Activated CD8-positive, alpha-beta T cell treated with anti-CD3 and anti-CD28 coated beads, Interleukin-2, amount 10 ng/mL, durations not matched to agents 7 days and 5 days (primary cell): Measurements from ENCODE around the gene RMRP. TPM values are rescaled to one million over a fixed set of nuclear protein-coding genes. Genes with fewer than 3 reads are reported as not detected.
A peak's percentile ranks its signal among the peaks of the same experiment; 100 is the strongest.

Experiments used
- ATAC-seq: fragments of 150-1000 bp; cut with Tn5 transposase; one replicate; pipeline ENCODE4 v1.10.0; 2021; ENCODE audit warnings: moderate library complexity
- CTCF ChIA-PET: fragments of 350-600 bp; sonication (Branson Sonifier 250); formaldehyde crosslinking; loops from one replicate; lab custom pipeline; 2021; ENCODE audit warnings: antibody characterized with exemption; lab: Charles Lee
- POLR2A ChIA-PET: fragments of 350-600 bp; sonication (Branson Sonifier 250); formaldehyde crosslinking; loops from one replicate; lab custom pipeline; 2021; ENCODE audit warnings: antibody characterized with exemption; lab: Charles Lee
- DNase-seq: peaks from one replicate; pipeline ENCODE4 v3.0.0-alpha.2; 2020
- H3K27ac Mint-ChIP-seq: one replicate; pipeline ENCODE4 v1.8.0; 2021; ENCODE audit warnings: mild to moderate bottlenecking, mixed read lengths
- H3K27me3 Mint-ChIP-seq: one replicate; pipeline ENCODE4 v1.8.0; 2021; ENCODE audit warnings: low read depth, mixed read lengths
- H3K36me3 Mint-ChIP-seq: one replicate; pipeline ENCODE4 v1.8.0; 2021; ENCODE audit warnings: low read depth, mixed read lengths
- H3K4me1 Mint-ChIP-seq: one replicate; pipeline ENCODE4 v1.8.0; 2021; ENCODE audit warnings: low read depth, mixed read lengths
- H3K4me3 Mint-ChIP-seq: one replicate; pipeline ENCODE4 v1.8.0; 2021; ENCODE audit warnings: mild to moderate bottlenecking, mixed read lengths
- H3K9me3 Mint-ChIP-seq: one replicate; pipeline ENCODE4 v1.8.0; 2022; ENCODE audit warnings: mixed read lengths; ENCODE audit not compliant: insufficient read depth
- total RNA-seq, 2 experiments: library from RNA; stranded (reverse); gene quantifications; one replicate each; pipeline ENCODE4 v1.2.3, GENCODE V29; 2021

Gene RMRP
- over 10,000 TPM in 1 of 2 experiments, 1,000 to 10,000 TPM in 1; 7,126 to 12,592 TPM for total RNA-seq

GRCh38 chr9:35657546-35658136, at the start of gene RMRP:
Gene RMRP, minus strand, starts transcription at chr9:35658019.
- CTCF ChIA-PET = interaction anchor here (0.7 to 12.4 kb wide), 29 partner anchors 10 to 171 kb away, joined by 3 to 214 read pairs (median 5); partner anchors contain the start of genes CD72, CREB3, RGP1 and SIT1
- ATAC-seq (peak; percentile 92), DNase-seq (peak; percentile 94)
- H3K27me3 Mint-ChIP-seq = peaks cover 3% of the 10 kb centered on the region
- H3K36me3 Mint-ChIP-seq = peaks cover 37% of the 10 kb centered on the region
- H3K4me1 Mint-ChIP-seq = peaks cover 62% of the 10 kb centered on the region
- H3K27ac Mint-ChIP-seq = peak within 1 kb of the TSS; percentile 97
- peak within 1 kb of the TSS; percentile 92 for H3K4me3 Mint-ChIP-seq
- H3K9me3 Mint-ChIP-seq = no peaks in the 10 kb centered on the region
- POLR2A ChIA-PET = interaction anchor here (0.6 to 3.8 kb wide), 15 partner anchors 8 to 554 kb away, joined by 3 to 59 read pairs (median 5); partner anchors contain the start of genes ARHGEF39, CA9, CREB3 and GBA2

DNA sequence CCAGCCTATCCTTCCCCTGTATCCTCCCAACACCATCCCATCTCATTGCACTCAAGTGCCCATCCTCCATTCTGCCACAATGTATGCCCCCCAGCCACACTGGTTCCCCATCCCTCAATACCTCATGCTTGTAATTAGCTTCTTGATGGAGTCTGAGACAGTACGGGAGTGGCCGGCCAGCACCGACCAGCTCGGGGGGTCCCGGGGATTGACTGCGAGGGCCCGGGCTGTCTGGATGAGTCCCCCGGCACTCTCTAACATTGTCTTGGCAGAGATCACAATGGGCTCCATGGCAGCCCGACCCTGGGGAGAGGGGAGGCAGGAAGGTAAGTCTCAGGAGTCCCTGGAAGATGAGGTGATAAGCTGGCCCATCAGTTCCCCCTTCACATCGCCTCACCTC, 49.1 kb upstream of the RMRP start:
- peak overlapping the region; percentile 10 for H3K27ac Mint-ChIP-seq
- H3K9me3 Mint-ChIP-seq = no peaks in the 10 kb centered on the region
- no peaks in the 10 kb centered on the region for H3K4me1 Mint-ChIP-seq
- no peak for ATAC-seq
- CTCF ChIA-PET = interaction anchor here (1.5 to 5.2 kb wide), 2 partner anchors 11 to 103 kb away, joined by 4 to 39 read pairs; no protein-coding TSS in a partner anchor
- no peak for DNase-seq
- peaks cover 82% of the 10 kb centered on the region for H3K36me3 Mint-ChIP-seq
- POLR2A ChIA-PET = no interaction called here
- no peaks in the 10 kb centered on the region for H3K27me3 Mint-ChIP-seq
- H3K4me3 Mint-ChIP-seq = no peak overlapping the region

- no peak for DNase-seq
- Mint-ChIP-seq H3K27ac (no peak overlapping the region), H3K4me3 (no peak overlapping the region), H3K9me3 (no peaks in the 10 kb centered on the region), H3K4me1 (no peaks in the 10 kb centered on the region), H3K36me3 (peaks cover 73% of the 10 kb centered on the region), H3K27me3 (no peaks in the 10 kb centered on the region)
- ChIA-PET CTCF (interaction anchor here (1.5 to 5.2 kb wide), 2 partner anchors 10 to 102 kb away, joined by 4 to 39 read pairs; no protein-coding TSS in a partner anchor), POLR2A (interaction anchor here (1.3 kb wide), 1 partner anchor 59 kb away, joined by 3 read pairs; no protein-coding TSS in a partner anchor)
- no peak for ATAC-seq
Observed at GRCh38 chr9:35705836-35706430, 48.1 kb upstream of the RMRP start.

DNA sequence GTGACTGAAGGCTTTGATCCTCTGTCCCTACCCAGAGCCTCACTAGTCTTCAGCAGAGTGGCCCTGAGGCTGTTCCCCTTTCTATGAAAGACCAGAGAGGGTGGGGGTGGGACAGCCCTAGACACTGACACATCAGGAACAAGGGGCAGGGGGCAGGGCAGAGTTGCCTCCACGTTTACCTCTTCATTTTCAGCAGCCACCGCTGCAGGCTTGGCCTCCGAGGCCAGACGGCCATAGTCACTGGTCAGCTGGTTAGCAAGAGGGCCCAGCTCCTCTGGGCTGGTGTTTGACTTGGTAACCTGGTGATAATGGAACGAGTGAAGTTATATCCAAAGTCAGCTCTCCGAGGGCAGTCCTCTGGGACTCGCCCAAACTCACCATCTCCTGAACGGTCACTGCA, 47.6 kb upstream of the RMRP start:
- Mint-ChIP-seq H3K4me1 (no peaks in the 10 kb centered on the region), H3K36me3 (peaks cover 67% of the 10 kb centered on the region), H3K9me3 (no peaks in the 10 kb centered on the region), H3K27ac (no peak overlapping the region), H3K27me3 (no peaks in the 10 kb centered on the region), H3K4me3 (no peak overlapping the region)
- ChIA-PET CTCF (interaction anchor here (1.5 to 5.2 kb wide), 2 partner anchors 10 to 102 kb away, joined by 4 to 39 read pairs; no protein-coding TSS in a partner anchor), POLR2A (interaction anchor here (1.3 kb wide), 1 partner anchor 58 kb away, joined by 3 read pairs; no protein-coding TSS in a partner anchor)
- DNase-seq = no peak
- ATAC-seq = no peak

GRCh38 chr9:35703906-35704672, 46.3 kb upstream of the RMRP start:
- ChIA-PET CTCF (interaction anchor here (1.2 to 5.2 kb wide), 2 partner anchors 8 to 46 kb away, joined by 3 to 39 read pairs; partner anchors contain the start of gene CCDC107), POLR2A (interaction anchor here (0.8 kb wide), 1 partner anchor 800 kb away, joined by 3 read pairs; no protein-coding TSS in a partner anchor)
- Mint-ChIP-seq H3K4me1 (no peaks in the 10 kb centered on the region), H3K4me3 (no peak overlapping the region), H3K27ac (no peak overlapping the region), H3K36me3 (peaks cover 61% of the 10 kb centered on the region), H3K27me3 (no peaks in the 10 kb centered on the region), H3K9me3 (no peaks in the 10 kb centered on the region)
- ATAC-seq (no peak), DNase-seq (no peak)

DNA sequence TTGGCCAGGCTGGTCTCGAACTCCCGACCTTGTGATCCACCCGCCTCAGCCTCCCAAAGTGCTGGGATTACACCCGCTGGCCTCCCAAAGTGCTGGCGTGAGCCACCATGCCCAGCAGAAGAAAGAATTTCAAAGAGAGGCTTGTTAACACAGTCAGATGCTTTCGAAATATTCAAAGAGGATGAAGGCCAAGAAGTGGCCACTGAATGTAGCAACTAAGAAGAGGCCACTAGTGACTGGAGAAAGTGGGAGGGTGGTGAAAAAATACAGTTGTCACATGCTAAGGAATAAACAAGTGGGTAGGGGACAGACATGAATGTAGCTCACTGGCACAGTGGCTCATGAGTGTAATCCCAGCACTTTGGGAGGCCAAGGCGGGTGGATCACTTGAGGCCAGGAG, 44.9 kb upstream of the RMRP start:
- Mint-ChIP-seq H3K27ac (no peak overlapping the region), H3K4me1 (no peaks in the 10 kb centered on the region), H3K27me3 (no peaks in the 10 kb centered on the region), H3K9me3 (no peaks in the 10 kb centered on the region), H3K4me3 (no peak overlapping the region), H3K36me3 (peaks cover 47% of the 10 kb centered on the region)
- no peak for ATAC-seq
- CTCF ChIA-PET = no interaction called here
- DNase-seq = no peak
- POLR2A ChIA-PET = interaction anchor here (0.6 to 1.2 kb wide), 2 partner anchors 8 to 109 kb away, joined by 3 to 4 read pairs; no protein-coding TSS in a partner anchor

DNA sequence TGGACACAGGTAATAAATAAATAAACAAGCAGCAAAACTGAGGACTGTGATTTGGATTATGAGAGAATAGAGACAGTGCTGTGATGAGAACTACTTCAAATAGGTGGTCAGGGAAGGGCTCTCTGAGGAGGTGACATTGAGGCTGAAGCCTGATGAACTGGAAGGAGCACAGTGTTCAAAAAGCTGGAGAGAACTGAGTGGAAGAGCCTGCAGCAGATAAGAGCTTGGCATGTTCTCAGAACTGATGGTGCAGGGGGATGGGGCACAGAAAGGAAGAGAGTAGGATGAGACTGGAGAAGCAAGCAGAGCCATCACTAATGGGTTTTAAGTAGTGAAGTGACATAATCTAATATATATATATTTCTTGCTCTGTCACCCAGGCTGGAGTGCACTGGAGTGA, 43.1 kb upstream of the RMRP start:
- ATAC-seq = no peak
- CTCF ChIA-PET = interaction anchor here (1.2 to 1.7 kb wide), 2 partner anchors 10 to 37 kb away, joined by 3 read pairs; no protein-coding TSS in a partner anchor
- peaks cover 6% of the 10 kb centered on the region for H3K4me1 Mint-ChIP-seq
- no peaks in the 10 kb centered on the region for H3K9me3 Mint-ChIP-seq
- no peak for DNase-seq
- H3K27ac Mint-ChIP-seq = no peak overlapping the region
- no peak overlapping the region for H3K4me3 Mint-ChIP-seq
- peaks cover 30% of the 10 kb centered on the region for H3K36me3 Mint-ChIP-seq
- POLR2A ChIA-PET = no interaction called here
- no peaks in the 10 kb centered on the region for H3K27me3 Mint-ChIP-seq

- Mint-ChIP-seq H3K27ac (no peak overlapping the region), H3K27me3 (no peaks in the 10 kb centered on the region), H3K4me3 (no peak overlapping the region), H3K36me3 (peaks cover 28% of the 10 kb centered on the region), H3K4me1 (peaks cover 6% of the 10 kb centered on the region), H3K9me3 (no peaks in the 10 kb centered on the region)
- DNase-seq = no peak
- ChIA-PET CTCF (interaction anchor here (1.0 kb wide), 1 partner anchor 12 kb away, joined by 3 read pairs; no protein-coding TSS in a partner anchor), POLR2A (interaction anchor here (1.4 kb wide), 1 partner anchor 28 kb away, joined by 3 read pairs; no protein-coding TSS in a partner anchor)
- ATAC-seq = no peak
Observed at GRCh38 chr9:35700031-35700430, 42.2 kb upstream of the RMRP start.

DNA sequence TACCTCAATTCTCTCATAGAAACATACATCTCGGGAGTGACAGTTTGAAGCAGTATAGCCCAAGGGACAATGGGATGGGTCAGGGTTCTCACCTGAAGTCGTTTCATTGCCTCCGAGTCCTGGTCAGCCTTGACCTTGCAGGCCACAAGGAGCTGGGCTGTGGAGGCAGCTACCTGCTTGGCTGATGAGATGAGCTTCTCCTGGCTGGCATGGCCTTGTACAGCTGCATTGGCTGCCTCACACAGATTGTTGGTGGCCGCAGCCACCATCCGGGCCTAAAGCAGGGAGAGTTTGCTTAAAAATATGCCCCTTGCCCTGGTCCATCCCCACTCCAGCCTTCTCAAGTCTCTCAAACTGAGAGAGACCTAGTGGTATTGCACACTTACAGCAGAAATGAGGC, 40.4 kb upstream of the RMRP start:
- Mint-ChIP-seq H3K4me3 (no peak overlapping the region), H3K4me1 (peaks cover 6% of the 10 kb centered on the region), H3K27ac (no peak overlapping the region), H3K9me3 (no peaks in the 10 kb centered on the region), H3K27me3 (no peaks in the 10 kb centered on the region), H3K36me3 (peaks cover 11% of the 10 kb centered on the region)
- DNase-seq (no peak), ATAC-seq (no peak)
- POLR2A ChIA-PET = no interaction called here
- CTCF ChIA-PET = interaction anchor here (1.0 to 7.1 kb wide), 9 partner anchors 10 to 93 kb away, joined by 3 to 209 read pairs (median 22); partner anchors contain the start of genes ARHGEF39, CCDC107, CREB3 and RMRP

GRCh38 chr9:35697486-35697885, 39.7 kb upstream of the RMRP start:
- Mint-ChIP-seq H3K27me3 (no peaks in the 10 kb centered on the region), H3K4me3 (no peak overlapping the region), H3K36me3 (peaks cover 5% of the 10 kb centered on the region), H3K9me3 (no peaks in the 10 kb centered on the region), H3K27ac (no peak overlapping the region), H3K4me1 (peaks cover 6% of the 10 kb centered on the region)
- ChIA-PET CTCF (interaction anchor here (0.9 to 7.1 kb wide), 19 partner anchors 9 to 205 kb away, joined by 3 to 209 read pairs (median 23); partner anchors contain the start of genes ARHGEF39, CCDC107, CD72 and CREB3), POLR2A (interaction anchor here (1.6 kb wide), 1 partner anchor 51 kb away, joined by 5 read pairs; no protein-coding TSS in a partner anchor)
- DNase-seq (no peak), ATAC-seq (no peak)
